KMS-11 (cell line): Measurements from ENCODE around the gene ASS1.

ENCODE experiments used
- H2AFZ ChIP-seq: fragments of 200-600 bp; sonication (generic); 2 replicates; pipeline ENCODE4 v1.6.1; 2016; ENCODE audit warnings: antibody characterized with exemption, mixed run types, low read depth
- H3K27ac ChIP-seq: fragments of 200-600 bp; sonication (generic); 2 replicates; pipeline ENCODE4 v1.6.1; 2016; ENCODE audit warnings: mild to moderate bottlenecking, mixed run types
- H3K27me3 ChIP-seq: fragments of 200-600 bp; sonication (generic); 2 replicates; pipeline ENCODE4 v1.6.1; 2017; ENCODE audit warnings: mild to moderate bottlenecking, low read depth, mixed run types, moderate library complexity; ENCODE audit not compliant: insufficient read depth
- H3K36me3 ChIP-seq: fragments of 200-600 bp; sonication (generic); 2 replicates; pipeline ENCODE4 v1.6.1; 2017; ENCODE audit warnings: mild to moderate bottlenecking, mixed run types; ENCODE audit not compliant: insufficient read depth
- H3K4me1 ChIP-seq: fragments of 200-600 bp; sonication (generic); 2 replicates; pipeline ENCODE4 v1.6.1; 2016; ENCODE audit warnings: mild to moderate bottlenecking, low read depth, mixed run types; ENCODE audit not compliant: poor library complexity, severe bottlenecking
- H3K4me2 ChIP-seq: fragments of 200-600 bp; sonication (generic); 2 replicates; pipeline ENCODE4 v1.7.0; 2016; ENCODE audit warnings: mild to moderate bottlenecking, mixed run types
- H3K4me3 ChIP-seq: fragments of 200-600 bp; sonication (generic); IDR thresholded peaks from 2 replicates; pipeline ENCODE4 v1.6.1; 2017; ENCODE audit warnings: low read depth, low read length, mixed read lengths; ENCODE audit not compliant: insufficient read depth
- H3K79me2 ChIP-seq: fragments of 200-600 bp; sonication (generic); 2 replicates; pipeline ENCODE4 v1.6.1; 2016; ENCODE audit warnings: low read depth, mixed run types; ENCODE audit not compliant: insufficient read depth
- H3K9ac ChIP-seq: fragments of 200-600 bp; sonication (generic); 2 replicates; pipeline ENCODE4 v1.6.1; 2016; ENCODE audit warnings: mild to moderate bottlenecking, mixed run types
- H4K20me1 ChIP-seq: fragments of 200-600 bp; sonication (generic); 2 replicates; pipeline ENCODE4 v1.6.1; 2016; ENCODE audit warnings: mild to moderate bottlenecking, mixed run types; ENCODE audit not compliant: insufficient read depth
- CTCF ChIP-seq: fragments of 200-600 bp; sonication (generic); conservative IDR thresholded peaks from 2 replicates; pipeline ENCODE4 v1.6.1; 2017; ENCODE audit warnings: low read depth, mild to moderate bottlenecking, antibody characterized with exemption, low read length, moderate library complexity, mixed read lengths

The ASS1 gene

GRCh38 chr9:130409246-130409645 is 35.5 kb upstream of the ASS1 start:
- no peak overlapping the region for H2AFZ ChIP-seq
- H3K27me3 ChIP-seq = peaks cover 65% of the 10 kb centered on the region
- H3K9ac ChIP-seq = no peak overlapping the region
- H3K36me3 ChIP-seq = no peaks in the 10 kb centered on the region
- H3K79me2 ChIP-seq = no peaks in the 10 kb centered on the region
- TF ChIP-seq CTCF = no peak
- H3K4me1 ChIP-seq = no peaks in the 10 kb centered on the region
- no peak overlapping the region for H3K27ac ChIP-seq
- no peak overlapping the region for H3K4me3 ChIP-seq
- H3K4me2 ChIP-seq = no peak overlapping the region
- no peaks in the 10 kb centered on the region for H4K20me1 ChIP-seq

GRCh38 chr9:130410443-130410842 is 34.3 kb upstream of the ASS1 start:
- H3K4me3 ChIP-seq = no peak overlapping the region
- H3K4me2 ChIP-seq = no peak overlapping the region
- no peaks in the 10 kb centered on the region for H3K79me2 ChIP-seq
- TF ChIP-seq CTCF = no peak
- no peak overlapping the region for H2AFZ ChIP-seq
- H3K9ac ChIP-seq = no peak overlapping the region
- no peaks in the 10 kb centered on the region for H3K36me3 ChIP-seq
- no peak overlapping the region for H3K27ac ChIP-seq
- peaks cover 65% of the 10 kb centered on the region; the same call in 1 of the 2 replicates for H3K27me3 ChIP-seq
- no peaks in the 10 kb centered on the region for H4K20me1 ChIP-seq
- H3K4me1 ChIP-seq = no peaks in the 10 kb centered on the region

- Histone ChIP-seq H3K36me3 (no peaks in the 10 kb centered on the region), H3K27ac (no peak overlapping the region), H3K4me2 (no peak overlapping the region), H3K79me2 (no peaks in the 10 kb centered on the region), H3K4me3 (no peak overlapping the region), H3K9ac (no peak overlapping the region), H3K27me3 (peaks cover 67% of the 10 kb centered on the region; the same call in 1 of the 2 replicates), H3K4me1 (no peaks in the 10 kb centered on the region), H4K20me1 (no peaks in the 10 kb centered on the region), H2AFZ (no peak overlapping the region)
- no peak for TF ChIP-seq CTCF
Observed at GRCh38 chr9:130411566-130411915, 33.2 kb upstream of the ASS1 start.

GRCh38 chr9:130414081-130414731 is 30.6 kb upstream of the ASS1 start:
- H4K20me1 ChIP-seq = no peaks in the 10 kb centered on the region
- H3K9ac ChIP-seq = no peak overlapping the region
- H3K4me3 ChIP-seq = no peak overlapping the region
- H3K4me2 ChIP-seq = no peak overlapping the region
- no peaks in the 10 kb centered on the region for H3K79me2 ChIP-seq
- H3K27me3 ChIP-seq = peaks cover 77% of the 10 kb centered on the region
- H3K27ac ChIP-seq = no peak overlapping the region
- no peaks in the 10 kb centered on the region for H3K36me3 ChIP-seq
- no peak overlapping the region for H2AFZ ChIP-seq
- H3K4me1 ChIP-seq = no peaks in the 10 kb centered on the region
- no peak for TF ChIP-seq CTCF
